Heart right ventricle (tissue), 16 donors: ENCODE data around the gene CCDC86. TPM values are rescaled to one million over a fixed set of nuclear protein-coding genes. Genes with fewer than 3 reads are reported as not detected.

Source experiments
- ATAC-seq, 8 donors: fragments of 200-7000 bp; cut with Tn5 transposase; one replicate each; pipeline ENCODE4 v1.9.1; 2020; ENCODE audit warnings: mild to moderate bottlenecking in 8 of 8, moderate library complexity in 8 of 8, moderate number of reproducible peaks in 1 of 8
- DNase-seq, 2 donors: peaks; one replicate each; pipeline ENCODE4 v3.0.0-alpha.2; 2020
- H3K27ac ChIP-seq, 10 donors: fragments of 200-600 bp; sonication (generic) in 2 of 10; one replicate each; pipeline versions ENCODE4 v1.5.0 to v1.8.0; 2020 to 2022; ENCODE audit warnings: mild to moderate bottlenecking in 3 of 10
- H3K27me3 ChIP-seq, 7 donors: fragments of 200-600 bp; one replicate each; pipeline ENCODE4 v1.8.0; 2021 to 2022; ENCODE audit warnings: mild to moderate bottlenecking in 2 of 7
- H3K36me3 ChIP-seq, 9 donors: fragments of 200-600 bp; sonication (generic) in 1 of 9; one replicate each; pipeline versions ENCODE4 v1.5.0 to v1.8.0; 2020 to 2022; ENCODE audit warnings: mild to moderate bottlenecking in 2 of 9
- H3K4me1 ChIP-seq, 9 donors: fragments of 200-600 bp; sonication (generic) in 1 of 9; one replicate each; pipeline versions ENCODE4 v1.5.0 to v1.8.0; 2020 to 2022; ENCODE audit warnings: mild to moderate bottlenecking in 4 of 9
- H3K4me3 ChIP-seq, 10 donors: fragments of 200-600 bp; sonication (generic) in 2 of 10; one replicate each; pipeline versions ENCODE4 v1.5.0 to v1.8.0; 2020 to 2022; ENCODE audit warnings: mild to moderate bottlenecking in 7 of 10, moderate library complexity in 2 of 10
- H3K9me3 ChIP-seq, 11 donors: fragments of 200-600 bp in 10 of 11; sonication (generic) in 2 of 11; one replicate each; pipeline versions ENCODE4 v1.5.0 to v1.8.0; 2013 to 2022; ENCODE audit warnings: mild to moderate bottlenecking in 2 of 11, control low read depth in 1 of 11, moderate library complexity in 1 of 11
- CTCF ChIP-seq, 9 donors: fragments of 200-600 bp; sonication (generic) in 2 of 9; IDR thresholded peaks; one replicate each; pipeline versions ENCODE4 v1.5.0 to v1.8.0; 2021 to 2022; ENCODE audit warnings: antibody characterized with exemption in 9 of 9, mild to moderate bottlenecking in 5 of 9, moderate library complexity in 1 of 9
- WGBS, 2 donors: extraction: QIAGEN DNeasy Blood & Tissue Kit; methylation state at CpG; one replicate each; pipeline ENCODE4 v1.1.7; 2013; ENCODE audit warnings: inconsistent platforms in 1 of 2; 5-methylcytosine and 5-hydroxymethylcytosine counted together
- intact Hi-C, 10 donors: fragments of 100-400 bp; cut with DNase I; formaldehyde crosslinking; loops; one replicate each; pipeline versions ENCODE4 v1.11.1 to v1.14.2; 2022
- polyA plus RNA-seq, 2 donors: library from polyadenylated mRNA; stranded (reverse); fragments of 200-250 nt; gene quantifications; one replicate each; pipeline ENCODE4 v1.2.3, GENCODE V29; 2013
- total RNA-seq, 10 donors: library from RNA; stranded (reverse); fragmentation: NEBNext Ultra II Directional in 3 of 10; extraction: Animal tissue kit (Norgen Biotek cat#: 25700) in 3 of 10; gene quantifications; one replicate each; pipeline versions ENCODE4 v1.2.1 to v1.2.4, GENCODE V29; 2021 to 2023
- donor health status: Arrhythmogenic right ventricular cardiomyopathy.
- donor health status: ischemic (EF 13 %, LVEDD 7.1; RV severe dilation, severe dysfunction).
- donor health status: healthy with polysubstance abuse.
- donor health status: DM: no; HTN: yes; CAD: no.
- donor health status: DM: no; HTN: no; CAD: no.
- donor health status: ischemic (EF 25% LVEDD 6.9; RV normal size, moderate dysfunction).
- donor health status: ischemic (EF 25% LVEDD 5.7; RV mildly dilated, moderate dysfunction).
- donor health status: healthy.
- donor health status: DM: yes; HTN: yes; CAD: no.
- donor health status: Ischemic cardiomyopathy.
- donor health status: ischemic (EF 35%, LVEDD 5.7; RV mildly dilated, moderate dysfunction).
- donor health status: nonischemic (EF 11% LVEDD 7.7; RV severe dilation, severe dysfunction).
- donor health status: DM: yes; HTN: yes; CAD: no.
- donor health status: PGD.
- donor health status: ischemic (EF 29% LVEDD 5.4; RV normal size, mild dysfunction).
- donor health status: nonischemic (EF 23%, LVEDD 6.1; RV moderate dilation, normal function).

CCDC86 gene
- total and polyA plus RNA-seq, 12 donors = 6.6 to 26.5 (median 9.2) TPM

GRCh38 chr11:60866911-60867870 lies 25.3 kb downstream of the CCDC86 start, which contains the start of gene ZP1:
ZP1 (plus strand) TSS chr11:60867542; CDS start chr11:60867562, 20 bp downstream.
- WGBS, 2 donors = 71 to 74% methylated on average over 13 of the region's 13 CpGs
- intact Hi-C loops = no loop called here
- H3K27me3 ChIP-seq = no peaks in the 10 kb centered on the region
- H3K27ac ChIP-seq = peak within 1 kb of the TSS in 1 of 10 donors; percentile 21
- DNase-seq = no peak
- H3K4me1 ChIP-seq = peaks cover 3 to 35% (median 21%) of the 10 kb centered on the region in 9 donors
- no peak for TF ChIP-seq CTCF (IDR thresholded peaks at IDR 0.05)
- H3K36me3 ChIP-seq = no peaks in the 10 kb centered on the region
- H3K4me3 ChIP-seq = no peak within 1 kb of the TSS
- ATAC-seq = no peak
- no peaks in the 10 kb centered on the region for H3K9me3 ChIP-seq

- DNase-seq (no peak), ATAC-seq (no peak)
- Histone ChIP-seq H3K36me3 (no peaks in the 10 kb centered on the region), H3K4me3 (no peak overlapping the region), H3K9me3 (no peaks in the 10 kb centered on the region), H3K27ac (no peak overlapping the region), H3K4me1 (peaks cover 3 to 44% (median 30%) of the 10 kb centered on the region in 9 donors), H3K27me3 (no peaks in the 10 kb centered on the region)
- no peak for TF ChIP-seq CTCF (IDR thresholded peaks at IDR 0.05)
- 87 to 91% methylated on average over 10 of the region's 10 CpGs for whole genome bisulfite sequencing, 2 donors
- intact Hi-C loops = no loop called here
Measured at GRCh38 chr11:60867871-60868681, 26.2 kb downstream of the CCDC86 start.

- Histone ChIP-seq H3K4me3 (no peak overlapping the region), H3K27me3 (no peaks in the 10 kb centered on the region), H3K27ac (no peak overlapping the region), H3K36me3 (no peaks in the 10 kb centered on the region), H3K9me3 (no peaks in the 10 kb centered on the region), H3K4me1 (peaks cover 3 to 52% (median 36%) of the 10 kb centered on the region in 9 donors)
- intact Hi-C loops = no loop called here
- DNase-seq (no peak), ATAC-seq (no peak)
- TF ChIP-seq CTCF (IDR thresholded peaks at IDR 0.05) = no peak
- WGBS, 2 donors = 81 to 88% methylated on average over 10 of the region's 10 CpGs
Measured at GRCh38 chr11:60868682-60869450, 27.0 kb downstream of the CCDC86 start.

GRCh38 chr11:60869451-60869825 lies 27.5 kb downstream of the CCDC86 start:
- no peak for TF ChIP-seq CTCF (IDR thresholded peaks at IDR 0.05)
- no peak overlapping the region for H3K27ac ChIP-seq
- 94 to 95% methylated on average over 7 of the region's 7 CpGs for WGBS, 2 donors
- ATAC-seq = no peak
- intact Hi-C loops = no loop called here
- no peak for DNase-seq
- no peaks in the 10 kb centered on the region for H3K9me3 ChIP-seq
- H3K4me1 ChIP-seq = peaks cover 3 to 58% (median 38%) of the 10 kb centered on the region in 9 donors
- no peaks in the 10 kb centered on the region for H3K27me3 ChIP-seq
- no peaks in the 10 kb centered on the region for H3K36me3 ChIP-seq
- no peak overlapping the region for H3K4me3 ChIP-seq
